IPS DF 6.9 (cell line): Measurements from ENCODE around the gene VAMP8.
A peak's percentile ranks its signal among the peaks of the same experiment; 100 is the strongest.

Experiments used
- DNase-seq: peaks from one replicate; pipeline ENCODE4 v3.0.0-alpha.2; 2013; ENCODE audit warnings: low read depth, low spot score
- H3K27ac ChIP-seq: one replicate; pipeline ENCODE4 v1.5.1; 2013; ENCODE audit warnings: low read length, control low read depth
- H3K27me3 ChIP-seq: 2 replicates; pipeline ENCODE4 v1.6.1; 2013; ENCODE audit warnings: mild to moderate bottlenecking, low read length; ENCODE audit not compliant: control insufficient read depth, insufficient read depth
- H3K36me3 ChIP-seq: 2 replicates; pipeline ENCODE4 v1.6.1; 2013; ENCODE audit warnings: low read length; ENCODE audit not compliant: control insufficient read depth, insufficient read depth
- H3K4me1 ChIP-seq: 2 replicates; pipeline ENCODE4 v1.6.1; 2013; ENCODE audit warnings: low read length; ENCODE audit not compliant: control insufficient read depth, insufficient read depth
- H3K4me3 ChIP-seq: 2 replicates; pipeline ENCODE4 v1.5.1; 2013; ENCODE audit warnings: mild to moderate bottlenecking, low read length
- H3K9me3 ChIP-seq: 2 replicates; pipeline ENCODE4 v1.6.1; 2013; ENCODE audit warnings: low read length, inconsistent platforms; ENCODE audit not compliant: control insufficient read depth, insufficient read depth
- WGBS: extraction: QIAGEN DNeasy Blood & Tissue Kit; methylation state at CpG from one replicate; pipeline ENCODE4 v1.1.7; 2013; ENCODE audit warnings: mixed read lengths, missing lambda C conversion rate; ENCODE audit not compliant: insufficient read length, insufficient coverage; 5-methylcytosine and 5-hydroxymethylcytosine counted together

VAMP8 gene

GRCh38 chr2:85577386-85578242 is at the start of gene VAMP8:
Gene VAMP8 (plus strand): TSS chr2:85577586. CDS start chr2:85577647, 61 bp downstream.
- peak within 1 kb of the TSS; percentile 30; the same call in 1 of the 2 replicates for H3K4me3 ChIP-seq

DNA sequence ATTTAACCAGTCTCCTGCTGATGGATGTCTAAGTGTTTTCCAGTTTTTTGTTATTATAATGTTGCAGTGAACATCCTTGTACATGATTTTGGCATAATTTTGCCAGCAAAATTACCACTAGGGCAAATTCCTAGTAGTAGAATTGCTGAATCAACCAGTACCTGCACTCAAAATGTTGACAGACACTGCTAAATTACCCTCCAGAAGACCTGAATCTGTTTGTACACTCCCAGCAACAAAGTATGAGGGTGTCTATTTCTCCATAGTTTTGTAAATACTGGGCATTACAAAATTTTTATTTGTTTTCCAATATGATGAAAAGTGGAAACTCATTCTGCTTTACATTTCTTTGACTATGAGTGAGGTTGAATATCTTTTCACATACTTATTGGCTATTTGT is 49.6 kb upstream of the VAMP8 start:
- H3K4me1 ChIP-seq, result peaks cover 3% of the 10 kb centered on the region; the same call in 1 of the 2 replicates
- H3K9me3 ChIP-seq, result no peaks in the 10 kb centered on the region
- no peak overlapping the region for H3K27ac ChIP-seq
- no peak for DNase-seq
- no peak overlapping the region for H3K4me3 ChIP-seq
- no peaks in the 10 kb centered on the region for H3K36me3 ChIP-seq
- no peaks in the 10 kb centered on the region for H3K27me3 ChIP-seq

More at GRCh38 chr2:85577386-85578242, at the start of gene VAMP8:
- Histone ChIP-seq H3K9me3 (no peaks in the 10 kb centered on the region), H3K36me3 (no peaks in the 10 kb centered on the region), H3K27me3 (no peaks in the 10 kb centered on the region), H3K27ac (no peak within 1 kb of the TSS), H3K4me1 (peaks cover 5% of the 10 kb centered on the region)
- no CpG with 5 or more reads among the region's 19 CpGs for WGBS
- DNase-seq, result peak; percentile 52

GRCh38 chr2:85528355-85528754 is 49.0 kb upstream of the VAMP8 start:
- Histone ChIP-seq H3K27me3 (no peaks in the 10 kb centered on the region), H3K4me3 (no peak overlapping the region), H3K4me1 (peaks cover 3% of the 10 kb centered on the region; the same call in 1 of the 2 replicates), H3K36me3 (no peaks in the 10 kb centered on the region), H3K27ac (no peak overlapping the region), H3K9me3 (no peaks in the 10 kb centered on the region)
- DNase-seq, result no peak
- whole genome bisulfite sequencing, result no CpG with 5 or more reads among the region's 2 CpGs

- no peaks in the 10 kb centered on the region for H3K9me3 ChIP-seq
- no peaks in the 10 kb centered on the region for H3K27me3 ChIP-seq
- DNase-seq, result no peak
- H3K4me3 ChIP-seq, result no peak overlapping the region
- H3K36me3 ChIP-seq, result no peaks in the 10 kb centered on the region
- peaks cover 2% of the 10 kb centered on the region; the same call in 1 of the 2 replicates for H3K4me1 ChIP-seq
- no CpG with 5 or more reads among the region's 1 CpG for WGBS
- no peak overlapping the region for H3K27ac ChIP-seq
Measured at GRCh38 chr2:85529809-85530208, 47.6 kb upstream of the VAMP8 start.

GRCh38 chr2:85531589-85531988 is 45.8 kb upstream of the VAMP8 start:
- H3K4me1 ChIP-seq, result no peaks in the 10 kb centered on the region
- H3K36me3 ChIP-seq, result no peaks in the 10 kb centered on the region
- no CpG with 5 or more reads among the region's 2 CpGs for WGBS
- H3K9me3 ChIP-seq, result no peaks in the 10 kb centered on the region
- DNase-seq, result no peak
- H3K27ac ChIP-seq, result no peak overlapping the region
- no peak overlapping the region for H3K4me3 ChIP-seq
- H3K27me3 ChIP-seq, result no peaks in the 10 kb centered on the region

DNA sequence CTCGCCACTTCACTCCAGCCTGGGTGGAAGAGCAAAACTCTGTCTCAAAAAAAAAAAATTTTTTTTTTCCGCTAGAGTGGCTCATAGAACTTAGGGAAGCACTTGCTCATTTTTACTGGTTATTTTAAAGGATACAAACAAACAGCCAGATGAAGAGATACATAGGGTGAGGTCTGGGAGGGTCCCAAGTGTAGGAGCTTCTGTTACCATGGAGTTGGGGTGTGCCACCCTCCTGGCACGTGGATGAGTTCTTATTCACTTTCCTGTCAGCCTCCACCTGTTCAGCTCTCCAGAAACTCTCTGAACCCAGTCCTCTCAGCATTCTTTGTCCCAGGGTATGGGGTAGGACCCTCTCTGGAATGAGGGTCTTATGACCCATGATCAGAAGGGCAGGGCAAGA is 43.3 kb upstream of the VAMP8 start:
- WGBS, result no CpG with 5 or more reads among the region's 3 CpGs
- no peaks in the 10 kb centered on the region for H3K36me3 ChIP-seq
- no peak overlapping the region for H3K27ac ChIP-seq
- H3K4me3 ChIP-seq, result no peak overlapping the region
- no peak for DNase-seq
- H3K9me3 ChIP-seq, result no peaks in the 10 kb centered on the region
- H3K4me1 ChIP-seq, result no peaks in the 10 kb centered on the region
- H3K27me3 ChIP-seq, result no peaks in the 10 kb centered on the region

- H3K27ac ChIP-seq, result no peak overlapping the region
- WGBS, result no CpG with 5 or more reads among the region's 3 CpGs
- no peaks in the 10 kb centered on the region for H3K36me3 ChIP-seq
- no peaks in the 10 kb centered on the region for H3K4me1 ChIP-seq
- no peaks in the 10 kb centered on the region for H3K27me3 ChIP-seq
- no peak overlapping the region for H3K4me3 ChIP-seq
- H3K9me3 ChIP-seq, result no peaks in the 10 kb centered on the region
- no peak for DNase-seq
Measured at GRCh38 chr2:85534881-85535280, 42.5 kb upstream of the VAMP8 start.

GRCh38 chr2:85536479-85536878 is 40.9 kb upstream of the VAMP8 start:
- DNase-seq, result no peak
- Histone ChIP-seq H3K4me1 (no peaks in the 10 kb centered on the region), H3K36me3 (peaks cover 1% of the 10 kb centered on the region; the same call in 1 of the 2 replicates), H3K4me3 (no peak overlapping the region), H3K27ac (no peak overlapping the region), H3K27me3 (no peaks in the 10 kb centered on the region), H3K9me3 (no peaks in the 10 kb centered on the region)
- no CpG with 5 or more reads among the region's 3 CpGs for WGBS

DNA sequence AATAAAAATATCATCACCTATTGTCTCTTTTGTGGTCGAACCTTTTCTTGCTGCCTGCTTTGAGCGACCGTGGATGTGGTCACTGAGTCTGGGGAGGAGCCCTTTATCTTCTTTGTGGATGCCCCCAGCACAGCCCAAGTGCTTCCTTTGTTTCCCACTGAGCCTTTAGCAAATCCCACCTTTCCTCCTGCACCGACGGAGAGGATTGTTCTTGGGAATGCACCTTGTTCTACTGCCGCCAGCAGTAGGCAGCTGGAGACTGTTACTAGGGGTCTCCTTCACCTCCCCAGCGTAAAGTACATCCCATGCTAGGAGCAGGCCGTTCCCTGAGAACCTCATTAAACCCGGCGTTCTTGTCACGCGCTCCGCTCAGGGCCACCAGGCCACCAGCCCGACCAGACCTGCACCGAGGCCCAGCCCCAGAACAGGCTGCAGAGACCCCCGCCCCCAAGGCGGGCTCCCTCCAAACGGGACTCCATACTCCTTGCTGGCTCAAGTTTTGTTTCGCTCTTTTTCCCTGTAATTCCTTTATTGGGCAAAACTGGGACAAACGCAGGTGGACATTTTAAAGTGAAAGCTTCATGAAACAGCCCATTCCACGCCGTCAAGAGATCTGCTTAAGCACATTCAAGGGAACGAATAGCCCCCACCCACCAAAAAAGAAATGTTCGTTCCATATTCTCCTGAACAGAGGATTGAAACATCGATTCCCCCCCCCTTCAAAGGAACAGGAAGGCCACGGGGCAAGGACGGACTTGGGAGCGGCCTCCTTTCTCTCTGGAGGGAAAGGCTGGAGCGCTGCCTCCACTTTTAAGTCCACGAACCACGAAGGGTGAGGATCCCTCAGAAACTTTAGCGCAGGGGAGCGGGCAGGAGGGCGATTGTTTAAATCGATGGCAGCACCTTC is 39.5 kb upstream of the VAMP8 start:
- no CpG with 5 or more reads among the region's 35 CpGs for WGBS
- Histone ChIP-seq H3K4me3 (peak overlapping the region; percentile 96), H3K36me3 (peaks cover 15% of the 10 kb centered on the region), H3K27me3 (no peaks in the 10 kb centered on the region), H3K4me1 (no peaks in the 10 kb centered on the region), H3K9me3 (no peaks in the 10 kb centered on the region), H3K27ac (no peak overlapping the region)
- no peak for DNase-seq

- Histone ChIP-seq H3K9me3 (no peaks in the 10 kb centered on the region), H3K27ac (no peak within 1 kb of the TSS), H3K4me3 (peak within 1 kb of the TSS; percentile 96), H3K27me3 (no peaks in the 10 kb centered on the region), H3K36me3 (peaks cover 19% of the 10 kb centered on the region), H3K4me1 (no peaks in the 10 kb centered on the region)
- no CpG with 5 or more reads among the region's 92 CpGs for WGBS
- DNase-seq, result peak; percentile 79
Measured at GRCh38 chr2:85538507-85539360, 38.7 kb upstream of the VAMP8 start, which contains the start of gene MAT2A. Gene MAT2A (plus strand): TSS chr2:85539168. CDS start chr2:85539288, 120 bp downstream.
